ENCODE data around the gene SPNS1.
A peak's percentile ranks its signal among the peaks of the same experiment; 100 is the strongest.

Gene SPNS1

GRCh38 chr16:28983644-28984043 is 9.1 kb downstream of the SPNS1 start:
- in situ Hi-C loops (cut with MboI; ENCODE audit: low pct_unique_long_range_greater_than_20kb, low sequenced_read_pairs, unreplicated experiment) = no loop called here
- TF ChIP-seq, protein P1, sequence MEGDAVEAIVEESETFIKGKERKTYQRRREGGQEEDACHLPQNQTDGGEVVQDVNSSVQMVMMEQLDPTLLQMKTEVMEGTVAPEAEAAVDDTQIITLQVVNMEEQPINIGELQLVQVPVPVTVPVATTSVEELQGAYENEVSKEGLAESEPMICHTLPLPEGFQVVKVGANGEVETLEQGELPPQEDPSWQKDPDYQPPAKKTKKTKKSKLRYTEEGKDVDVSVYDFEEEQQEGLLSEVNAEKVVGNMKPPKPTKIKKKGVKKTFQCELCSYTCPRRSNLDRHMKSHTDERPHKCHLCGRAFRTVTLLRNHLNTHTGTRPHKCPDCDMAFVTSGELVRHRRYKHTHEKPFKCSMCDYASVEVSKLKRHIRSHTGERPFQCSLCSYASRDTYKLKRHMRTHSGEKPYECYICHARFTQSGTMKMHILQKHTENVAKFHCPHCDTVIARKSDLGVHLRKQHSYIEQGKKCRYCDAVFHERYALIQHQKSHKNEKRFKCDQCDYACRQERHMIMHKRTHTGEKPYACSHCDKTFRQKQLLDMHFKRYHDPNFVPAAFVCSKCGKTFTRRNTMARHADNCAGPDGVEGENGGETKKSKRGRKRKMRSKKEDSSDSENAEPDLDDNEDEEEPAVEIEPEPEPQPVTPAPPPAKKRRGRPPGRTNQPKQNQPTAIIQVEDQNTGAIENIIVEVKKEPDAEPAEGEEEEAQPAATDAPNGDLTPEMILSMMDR (IDR thresholded peaks at IDR 0.05; ENCODE audit: extremely low read depth, insufficient read depth, missing control alignments) = no peak
- no peak for DNase-seq (ENCODE audit: low spot score)

DNA sequence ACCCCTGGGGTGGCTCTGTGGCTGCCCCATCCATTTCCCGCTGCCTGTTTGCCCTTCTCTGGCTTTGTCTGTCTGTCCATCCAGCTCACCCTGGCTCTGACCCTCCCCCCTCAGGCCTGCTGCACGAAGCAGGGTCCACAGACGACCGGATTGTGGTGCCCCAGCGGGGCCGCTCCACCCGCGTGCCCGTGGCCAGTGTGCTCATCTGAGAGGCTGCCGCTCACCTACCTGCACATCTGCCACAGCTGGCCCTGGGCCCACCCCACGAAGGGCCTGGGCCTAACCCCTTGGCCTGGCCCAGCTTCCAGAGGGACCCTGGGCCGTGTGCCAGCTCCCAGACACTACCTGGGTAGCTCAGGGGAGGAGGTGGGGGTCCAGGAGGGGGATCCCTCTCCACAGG is 9.5 kb downstream of the SPNS1 start:
- TF ChIP-seq, protein P1 (IDR thresholded peaks at IDR 0.05; ENCODE audit: extremely low read depth, insufficient read depth, missing control alignments) = no peak
- DNase-seq (ENCODE audit: low spot score) = no peak
- in situ Hi-C loops (cut with MboI; ENCODE audit: low pct_unique_long_range_greater_than_20kb, low sequenced_read_pairs, unreplicated experiment) = no loop called here

DNA sequence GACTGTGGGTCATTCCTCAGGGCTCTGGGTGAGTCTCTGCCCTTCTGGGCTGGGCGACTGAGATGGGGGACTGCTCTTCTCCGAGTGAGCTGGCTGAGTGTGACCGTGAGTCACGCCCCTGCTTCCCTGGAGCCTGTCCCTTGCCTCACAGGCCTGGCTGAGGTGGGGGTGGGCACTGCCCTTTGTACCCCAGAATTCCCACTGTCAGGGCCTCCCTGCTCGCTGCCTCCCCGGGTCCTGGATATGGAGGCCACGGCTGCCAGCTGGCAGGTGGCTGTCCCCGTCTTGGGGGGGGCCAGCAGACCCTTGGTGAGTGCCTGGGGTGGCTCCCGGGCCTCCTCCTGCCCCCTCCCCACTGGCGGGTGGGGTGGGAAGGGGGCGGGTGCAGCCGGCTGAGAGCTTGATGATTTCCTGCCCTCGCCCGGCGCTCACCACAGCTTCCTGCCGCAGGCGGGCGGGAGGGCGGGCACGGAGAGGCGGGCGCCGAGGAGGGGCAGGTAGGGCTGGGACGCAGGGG is 10.1 kb downstream of the SPNS1 start, which contains the start of gene LAT:
Gene LAT, plus strand, starts transcription at position 434 of the 517 bp plus-strand sequence. CDS start 366 bp downstream, outside the sequence.
- in situ Hi-C loops (cut with MboI; ENCODE audit: low pct_unique_long_range_greater_than_20kb, low sequenced_read_pairs, unreplicated experiment) = no loop called here
- peak; percentile 50 for DNase-seq (ENCODE audit: low spot score)
- TF ChIP-seq, protein P1 (IDR thresholded peaks at IDR 0.05; ENCODE audit: extremely low read depth, insufficient read depth, missing control alignments) = no peak

DNA sequence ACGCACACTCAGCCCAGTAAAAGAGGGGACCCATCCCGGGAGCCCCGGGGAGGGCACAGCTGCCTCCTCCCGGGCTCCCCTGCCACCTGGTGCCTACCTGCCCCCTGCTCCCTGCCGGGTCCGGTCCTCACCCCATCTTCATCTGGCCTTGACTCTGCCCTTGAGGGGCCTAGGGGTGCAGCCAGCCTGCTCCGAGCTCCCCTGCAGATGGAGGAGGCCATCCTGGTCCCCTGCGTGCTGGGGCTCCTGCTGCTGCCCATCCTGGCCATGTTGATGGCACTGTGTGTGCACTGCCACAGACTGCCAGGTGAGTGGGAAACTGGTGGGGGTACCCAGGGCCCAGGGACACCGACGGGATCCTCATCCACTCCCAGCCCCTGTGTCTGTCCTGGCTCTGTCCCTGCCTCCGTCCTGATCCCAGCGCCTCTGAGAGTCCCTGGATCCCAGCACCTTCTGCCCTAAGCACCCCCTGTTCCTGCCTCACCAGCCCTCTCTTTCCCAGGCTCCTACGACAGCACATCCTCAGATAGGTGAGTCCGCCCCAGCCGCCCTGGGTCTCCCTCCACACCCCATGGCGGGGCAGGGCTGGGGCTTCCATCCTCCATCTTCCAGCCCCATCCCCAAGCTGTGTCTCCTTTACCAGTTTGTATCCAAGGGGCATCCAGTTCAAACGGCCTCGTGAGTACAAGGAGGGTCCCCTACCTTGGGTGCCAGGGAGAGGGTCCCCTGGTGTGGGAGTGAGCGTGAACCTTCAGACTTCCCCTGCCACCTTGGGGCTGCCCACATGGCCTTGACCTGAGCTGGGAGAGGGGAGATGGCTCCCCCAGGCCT is 10.8 kb downstream of the SPNS1 start:
- DNase-seq (ENCODE audit: low spot score) = no peak
- TF ChIP-seq, protein P1 (IDR thresholded peaks at IDR 0.05; ENCODE audit: extremely low read depth, insufficient read depth, missing control alignments) = no peak
- in situ Hi-C loops (cut with MboI; ENCODE audit: low pct_unique_long_range_greater_than_20kb, low sequenced_read_pairs, unreplicated experiment) = no loop called here

GRCh38 chr16:28986046-28986445 is 11.5 kb downstream of the SPNS1 start:
- TF ChIP-seq, protein P1 (IDR thresholded peaks at IDR 0.05; ENCODE audit: extremely low read depth, insufficient read depth, missing control alignments) = no peak
- no peak for DNase-seq (ENCODE audit: low spot score)
- in situ Hi-C loops (cut with MboI; ENCODE audit: low pct_unique_long_range_greater_than_20kb, low sequenced_read_pairs, unreplicated experiment) = no loop called here

DNA sequence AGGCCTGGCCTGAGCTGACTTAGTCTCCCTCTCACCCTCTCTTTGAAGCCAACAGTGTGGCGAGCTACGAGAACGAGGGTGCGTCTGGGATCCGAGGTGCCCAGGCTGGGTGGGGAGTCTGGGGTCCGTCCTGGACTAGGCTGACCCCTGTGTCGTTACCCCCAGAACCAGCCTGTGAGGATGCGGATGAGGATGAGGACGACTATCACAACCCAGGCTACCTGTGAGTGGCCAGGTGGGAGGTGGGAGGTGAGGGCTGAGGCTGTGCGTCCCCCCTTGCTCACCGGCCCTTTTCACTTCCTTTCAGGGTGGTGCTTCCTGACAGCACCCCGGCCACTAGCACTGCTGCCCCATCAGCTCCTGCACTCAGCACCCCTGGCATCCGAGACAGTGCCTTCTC is 11.9 kb downstream of the SPNS1 start:
- no peak for DNase-seq (ENCODE audit: low spot score)
- in situ Hi-C loops (cut with MboI; ENCODE audit: low pct_unique_long_range_greater_than_20kb, low sequenced_read_pairs, unreplicated experiment) = no loop called here
- TF ChIP-seq, protein P1 (IDR thresholded peaks at IDR 0.05; ENCODE audit: extremely low read depth, insufficient read depth, missing control alignments) = no peak
